Fibroblast of pulmonary artery (primary cell): ENCODE measurements around the gene MED23.

ENCODE experiments used
- DNase-seq: peaks from one replicate; pipeline ENCODE4 v3.0.0-alpha.2; 2010; ENCODE audit warnings: low read depth
- H3K4me3 ChIP-seq: replicated peaks from 2 replicates; pipeline ENCODE4 v1.5.1; 2011; ENCODE audit warnings: low read depth, mild to moderate bottlenecking, control low read depth, low read length, moderate library complexity
- CTCF ChIP-seq: IDR thresholded peaks from 2 replicates; pipeline ENCODE4 v1.5.1; 2011; ENCODE audit warnings: mild to moderate bottlenecking, control low read depth, low read length, inconsistent platforms; ENCODE audit errors: missing control alignments

The MED23 gene

DNA sequence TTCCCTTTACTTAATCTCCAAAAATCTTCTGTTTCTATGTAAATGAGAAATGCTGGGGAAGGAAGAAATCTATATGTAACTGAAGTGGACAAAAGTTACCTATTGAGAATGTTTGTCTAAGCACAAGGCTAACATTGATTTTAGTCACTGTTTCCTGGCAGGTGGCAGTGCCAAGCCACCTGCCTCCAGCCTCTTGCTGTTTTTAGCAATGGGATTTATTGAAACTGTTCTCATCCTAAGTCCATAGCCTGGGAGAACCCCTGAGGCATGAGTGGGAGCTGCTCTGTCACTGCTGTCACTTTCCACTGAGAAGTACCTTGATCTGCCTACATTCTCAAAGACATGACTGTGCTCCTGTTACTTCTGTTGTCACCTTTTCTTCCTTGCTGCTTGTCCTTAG is 23.7 kb upstream of the MED23 start:
- TF ChIP-seq CTCF, result no peak
- DNase-seq, result no peak
- no peak overlapping the region for H3K4me3 ChIP-seq

DNA sequence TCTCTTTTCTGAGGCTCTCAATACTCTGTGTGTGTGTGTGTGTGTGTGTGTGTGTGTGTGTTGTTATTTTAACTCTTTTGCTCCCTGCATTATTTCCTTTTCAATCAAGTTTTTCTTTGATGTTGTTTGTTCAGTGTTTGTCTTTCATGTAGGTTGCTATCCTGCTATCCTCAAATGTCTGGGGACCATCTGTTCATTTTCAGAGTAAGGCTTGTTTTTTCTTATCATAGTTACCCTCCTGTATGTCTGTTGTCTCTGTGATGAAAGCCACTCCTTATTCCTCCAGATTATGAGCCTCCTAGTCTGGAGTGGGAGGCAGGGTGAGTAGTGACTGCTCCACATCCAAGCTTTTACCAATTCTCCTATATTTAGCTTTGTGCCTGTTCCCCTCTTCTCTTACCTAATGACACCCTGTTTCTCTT is 18.2 kb upstream of the MED23 start:
- H3K4me3 ChIP-seq, result no peak overlapping the region
- DNase-seq, result no peak
- TF ChIP-seq CTCF, result no peak

DNA sequence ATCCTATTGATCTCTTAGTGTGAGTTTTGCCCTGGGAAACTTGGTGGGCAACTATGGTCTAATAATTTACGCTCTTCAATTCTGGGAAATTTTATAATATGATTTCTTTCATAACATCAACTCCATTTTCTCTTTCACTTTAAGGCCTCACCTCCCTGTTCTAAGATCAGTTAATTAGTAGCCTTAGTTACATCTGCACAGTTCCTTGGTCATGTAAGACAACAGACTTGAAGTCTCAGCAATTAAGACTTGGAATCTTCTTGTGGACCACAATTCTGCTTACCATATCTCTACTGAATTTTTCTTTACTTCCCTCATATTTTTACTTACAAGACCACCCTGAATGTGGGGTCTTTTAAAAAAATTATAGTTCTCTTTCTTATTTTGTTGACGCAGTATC is 17.8 kb upstream of the MED23 start:
- no peak for TF ChIP-seq CTCF
- DNase-seq, result no peak

GRCh38 chr6:131644921-131645320 is 16.9 kb upstream of the MED23 start:
- no peak overlapping the region for H3K4me3 ChIP-seq
- TF ChIP-seq CTCF, result no peak
- no peak for DNase-seq

More for the DNA sequence above, 17.8 kb upstream of the MED23 start:
- H3K4me3 ChIP-seq, result no peak overlapping the region

GRCh38 chr6:131643855-131644460 is 15.9 kb upstream of the MED23 start:
- H3K4me3 ChIP-seq, result no peak overlapping the region
- TF ChIP-seq CTCF, result no peak
- no peak for DNase-seq

DNA sequence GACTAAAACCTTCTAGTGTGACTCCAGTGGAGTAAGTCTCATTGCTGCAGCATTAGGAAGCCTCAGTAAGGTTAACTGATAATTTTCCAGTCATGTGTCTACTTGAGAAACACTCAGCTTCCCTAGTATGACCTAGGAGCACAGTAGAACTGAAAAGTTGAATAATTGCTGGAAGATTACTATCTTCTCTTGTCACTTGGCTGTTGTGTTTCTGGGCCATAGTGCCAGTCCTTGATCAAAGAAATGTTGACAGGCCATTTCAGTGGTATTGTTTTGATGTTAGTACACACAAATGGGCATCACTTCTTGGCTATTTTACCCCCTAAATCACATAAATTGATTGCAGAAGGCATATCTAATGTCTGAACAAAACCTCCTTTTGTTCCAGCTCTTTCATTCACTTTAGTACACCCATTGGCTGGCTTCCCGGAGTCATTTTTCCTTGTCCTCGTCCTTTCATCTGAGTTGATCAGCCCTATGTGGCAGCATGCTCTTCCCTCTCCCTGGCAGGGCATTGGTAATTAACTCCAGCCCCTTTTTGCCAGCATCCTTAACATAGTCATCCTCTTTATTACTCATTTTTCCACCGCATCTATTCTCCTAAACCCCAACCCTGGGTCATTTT is 15.1 kb upstream of the MED23 start:
- DNase-seq, result no peak
- no peak for TF ChIP-seq CTCF
- no peak overlapping the region for H3K4me3 ChIP-seq

DNA sequence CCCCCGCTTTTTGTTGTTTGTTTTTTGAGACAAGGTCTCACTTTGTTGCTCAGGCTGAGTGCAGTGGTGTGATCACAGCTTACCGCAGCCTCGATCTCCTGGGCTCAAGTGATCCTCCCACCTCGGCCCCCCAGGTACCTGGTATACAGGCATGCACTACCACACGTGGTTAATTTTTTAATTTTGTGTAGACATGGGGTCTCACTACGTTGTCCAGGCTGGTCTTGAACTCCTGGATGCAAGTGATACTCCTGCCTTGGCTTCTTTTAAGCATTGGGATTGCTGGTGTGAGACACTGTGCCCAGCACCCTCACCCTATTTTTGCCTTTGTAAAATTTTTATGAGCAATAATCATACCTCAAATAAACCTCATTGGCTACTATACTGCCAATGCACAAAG is 14.5 kb upstream of the MED23 start:
- no peak for DNase-seq
- TF ChIP-seq CTCF, result no peak
- H3K4me3 ChIP-seq, result no peak overlapping the region
